AG04449 (cell line): Measurements from ENCODE around the gene TNFSF18.

ENCODE experiments used
- CTCF ChIA-PET: fragments of 350-600 bp; formaldehyde crosslinking; extraction: SDS; loops from one replicate; lab custom pipeline; 2021; ENCODE audit warnings: antibody characterized with exemption; lab: Yijun Ruan, JAX
- POLR2A ChIA-PET: fragments of 400-600, 350-600 bp; formaldehyde crosslinking; extraction: SDS; loops from one replicate; lab custom pipeline; 2020; ENCODE audit warnings: antibody characterized with exemption, inconsistent platforms; lab: Yijun Ruan, JAX
- DNase-seq: peaks from one replicate; pipeline ENCODE4 v3.0.0-alpha.2; 2010; ENCODE audit warnings: low read depth, low spot score
- H3K4me3 ChIP-seq: 2 replicates; pipeline ENCODE4 v1.5.1; 2011; ENCODE audit warnings: low read depth, mild to moderate bottlenecking, control low read depth, low read length
- CTCF ChIP-seq: IDR thresholded peaks from one replicate; pipeline ENCODE4 v1.5.1; 2011; ENCODE audit warnings: mild to moderate bottlenecking, moderate library complexity, low read length, control low read depth, inconsistent platforms; ENCODE audit not compliant: insufficient read depth; ENCODE audit errors: missing control alignments

The TNFSF18 gene

GRCh38 chr1:173062150-173062938 is 11.6 kb upstream of the TNFSF18 start:
- ChIA-PET POLR2A (interaction anchor here (0.7 kb wide), 1 partner anchor 23 kb away, joined by 3 read pairs; no protein-coding TSS in a partner anchor), CTCF (interaction anchor here (0.7 to 1.6 kb wide), 2 partner anchors 11 to 19 kb away, joined by 3 to 4 read pairs; partner anchors contain the start of gene TNFSF18)
- no peak overlapping the region for H3K4me3 ChIP-seq
- no peak for TF ChIP-seq CTCF
- peak; percentile 52 for DNase-seq

GRCh38 chr1:173058556-173058955 is 7.8 kb upstream of the TNFSF18 start:
- H3K4me3 ChIP-seq = no peak overlapping the region
- no peak for DNase-seq
- POLR2A ChIA-PET = no interaction called here
- CTCF ChIA-PET = no interaction called here
- TF ChIP-seq CTCF = no peak

GRCh38 chr1:173057984-173058383 is 7.2 kb upstream of the TNFSF18 start:
- TF ChIP-seq CTCF = no peak
- DNase-seq = no peak
- ChIA-PET CTCF (no interaction called here), POLR2A (no interaction called here)
- H3K4me3 ChIP-seq = no peak overlapping the region

GRCh38 chr1:173056365-173056764 is 5.6 kb upstream of the TNFSF18 start:
- POLR2A ChIA-PET = no interaction called here
- CTCF ChIA-PET = no interaction called here
- DNase-seq = no peak
- TF ChIP-seq CTCF = no peak
- H3K4me3 ChIP-seq = no peak overlapping the region

GRCh38 chr1:173052681-173053196 is 2.0 kb upstream of the TNFSF18 start:
- no peak overlapping the region for H3K4me3 ChIP-seq
- no peak for TF ChIP-seq CTCF
- no peak for DNase-seq
- ChIA-PET CTCF (no interaction called here), POLR2A (no interaction called here)

GRCh38 chr1:173049322-173049633 is 1.5 kb downstream of the TNFSF18 start:
- no peak overlapping the region for H3K4me3 ChIP-seq
- DNase-seq = no peak
- ChIA-PET POLR2A (no interaction called here), CTCF (interaction anchor here (1.0 to 1.6 kb wide), 3 partner anchors 9 to 152 kb away, joined by 3 to 4 read pairs (median 3); no protein-coding TSS in a partner anchor)
- TF ChIP-seq CTCF = no peak
